K562 (cell line): ENCODE measurements around the gene F2RL2. TPM values are rescaled to one million over a fixed set of nuclear protein-coding genes. Genes with fewer than 3 reads are reported as not detected.

Experiments
- ATAC-seq: fragments of 200-7000 bp; cut with Tn5 transposase; 3 replicates; pipeline ENCODE4 v1.9.1; 2020; ENCODE audit warnings: moderate library complexity
- BruUV-seq: library from RNA; stranded (reverse); fragments of 400-500 nt; replicated peaks from 2 replicates; lab custom pipeline; 2021; lab: Mats Ljungman, UMichigan
- CTCF ChIA-PET: fragments of 300-600 bp; formaldehyde crosslinking; extraction: SDS; loops from one replicate; lab custom pipeline; 2021; ENCODE audit warnings: low intra/inter-chr PET ratio; lab: Yijun Ruan, JAX
- POLR2A ChIA-PET: fragments of 300-600, 350-650 bp; sonication (Branson Sonifier 250); formaldehyde crosslinking; extraction: SDS; loops from one replicate; lab custom pipeline; 2021; ENCODE audit warnings: antibody characterized with exemption, inconsistent platforms; lab: Yijun Ruan, JAX
- DNase-seq, 4 experiments: peaks; one replicate each; pipeline versions ENCODE4 v3.0.0 to v3.0.0-alpha.2; 2011 to 2018; ENCODE audit warnings: low spot score in 3 of 4, mixed read lengths in 3 of 4; ENCODE audit errors: extremely low read depth in 1 of 4
- FAIRE-seq: peaks from 2 replicates; lab custom pipeline; 2011; peaks lifted over from hg19 to GRCh38; lab: Jason Lieb, UNC
- H2AFZ ChIP-seq: 2 replicates; pipeline ENCODE4 v1.6.0; 2011; ENCODE audit warnings: low read depth, low read length, control low read depth, inconsistent platforms
- H3K27ac ChIP-seq: fragments of 200-600 bp; 3 replicates; pipeline ENCODE4 v1.8.0; 2011; ENCODE audit warnings: low read depth, mild to moderate bottlenecking, control low read depth, inconsistent platforms, low read length, moderate library complexity, mixed read lengths; ENCODE audit errors: extremely low read depth
- H3K27me3 ChIP-seq, 2 experiments: fragments of 300-600 bp in 1 of 2; 2 replicates in 1 of 2; 3 replicates in 1 of 2; pipeline versions ENCODE4 v1.6.0 to v1.8.0; 2011; ENCODE audit warnings: inconsistent platforms in 2 of 2, low read length in 2 of 2, mild to moderate bottlenecking in 1 of 2, mixed read lengths in 1 of 2, moderate library complexity in 1 of 2; ENCODE audit not compliant: control insufficient read depth in 2 of 2, insufficient read depth in 2 of 2
- H3K36me3 ChIP-seq: fragments of 300-600 bp; 3 replicates; pipeline ENCODE4 v1.8.0; 2011; ENCODE audit warnings: mild to moderate bottlenecking, low read length, inconsistent platforms; ENCODE audit not compliant: control insufficient read depth, insufficient read depth
- H3K4me1 ChIP-seq, 2 experiments: fragments of 200-600 bp in 1 of 2; replicated peaks in 1 of 2; 2 replicates in 1 of 2; 3 replicates in 1 of 2; pipeline versions ENCODE4 v1.5.1 to v1.8.0; 2011; ENCODE audit warnings: inconsistent platforms in 2 of 2, low read length in 2 of 2, mild to moderate bottlenecking in 1 of 2, mixed read lengths in 1 of 2, moderate library complexity in 1 of 2; ENCODE audit not compliant: control insufficient read depth in 2 of 2, insufficient read depth in 2 of 2
- H3K4me2 ChIP-seq: 2 replicates; pipeline ENCODE4 v1.6.1; 2011; ENCODE audit warnings: low read length, control low read depth, inconsistent platforms, mixed read lengths; ENCODE audit not compliant: insufficient read depth
- H3K4me3 ChIP-seq: fragments of 200-600 bp; sonication (generic), shearing (Covaris generic); 2 replicates; pipeline ENCODE4 v1.5.1; 2016; ENCODE audit warnings: control low read depth, inconsistent platforms
- H3K79me2 ChIP-seq: fragments of 200-600 bp; 3 replicates; pipeline ENCODE4 v1.8.0; 2011; ENCODE audit warnings: low read length, inconsistent platforms; ENCODE audit not compliant: control insufficient read depth, insufficient read depth
- H3K9ac ChIP-seq, 2 experiments: 2 replicates each; pipeline versions ENCODE4 v1.6.0 to v1.6.1; 2011; ENCODE audit warnings: low read depth in 2 of 2, low read length in 2 of 2, control low read depth in 1 of 2, inconsistent platforms in 1 of 2, mild to moderate bottlenecking in 1 of 2, mixed read lengths in 1 of 2; ENCODE audit not compliant: insufficient read depth in 1 of 2
- H3K9me1 ChIP-seq: one replicate; pipeline ENCODE4 v1.6.0; 2011; ENCODE audit warnings: inconsistent platforms, mild to moderate bottlenecking, low read length, moderate library complexity; ENCODE audit not compliant: control insufficient read depth, insufficient read depth
- H3K9me3 ChIP-seq: replicated peaks from 2 replicates; pipeline ENCODE4 v1.5.1; 2011; ENCODE audit warnings: low read depth, low read length, inconsistent platforms; ENCODE audit not compliant: control insufficient read depth, insufficient read depth
- H4K20me1 ChIP-seq: replicated peaks from 2 replicates; pipeline ENCODE4 v1.6.1; 2011; ENCODE audit warnings: low read length, inconsistent platforms, mixed read lengths; ENCODE audit not compliant: control insufficient read depth, insufficient read depth
- BCLAF1 ChIP-seq, 2 experiments: fragments of 450-650 bp in 1 of 2; IDR thresholded peaks; 2 replicates each; pipeline ENCODE4 v1.6.1; 2011 to 2017; ENCODE audit warnings: low read depth in 2 of 2, antibody characterized with exemption in 1 of 2, borderline replicate concordance in 1 of 2, low read length in 1 of 2, mild to moderate bottlenecking in 1 of 2, mixed read lengths in 1 of 2; ENCODE audit not compliant: control insufficient read depth in 1 of 2
- GATA2 ChIP-seq: sonication (generic); formaldehyde crosslinking; IDR thresholded peaks from 2 replicates; pipeline ENCODE4 v1.4.0; 2020; ENCODE audit warnings: mild to moderate bottlenecking, missing genetic modification reagents
- TAF15 ChIP-seq: fragments of 200-400 bp; formaldehyde crosslinking; IDR thresholded peaks from 2 replicates; pipeline ENCODE4 v1.6.1; 2017; ENCODE audit warnings: mild to moderate bottlenecking, low read depth, low read length, moderate library complexity
- ZNF224 ChIP-seq: sonication (generic); formaldehyde crosslinking; IDR thresholded peaks from 2 replicates; pipeline ENCODE4 v1.8.0; 2022; ENCODE audit warnings: mild to moderate bottlenecking, missing genetic modification reagents
- ZNF282 ChIP-seq: sonication (generic); formaldehyde crosslinking; IDR thresholded peaks from 2 replicates; pipeline ENCODE4 v1.8.1; 2023; ENCODE audit warnings: missing genetic modification reagents
- WGBS: fragments of 100-300 bp; shearing (Covaris generic); methylation state at CpG from one replicate; pipeline ENCODE4 v1.1.6; 2016; ENCODE audit warnings: low coverage, mixed read lengths; ENCODE audit not compliant: insufficient coverage; ENCODE audit errors: missing lambda C conversion rate; 5-methylcytosine and 5-hydroxymethylcytosine counted together
- in situ Hi-C: fragments of 300-500 bp; cut with MboI; formaldehyde crosslinking; loops from 4 replicates; pipeline ENCODE4 v1.15.0; 2018; ENCODE audit warnings: inconsistent platforms, mixed read lengths
- intact Hi-C: fragments of 100-400 bp; cut with micrococcal nuclease; formaldehyde crosslinking; loops from 2 replicates; pipeline ENCODE4 v1.14.2; 2022
- polyA plus RNA-seq, 8 experiments: library from polyadenylated mRNA; depleted of rRNA in 4 of 8; stranded (reverse) in 5 of 8; unstranded in 3 of 8; fragments of >200 nt; fragmentation: Nextera tagmentation in 2 of 8; fragmentation: Illumina TruSeq in 1 of 8; extraction: Ambion mirVana in 2 of 8; extraction: Trizol in 1 of 8; gene quantifications; 2 replicates each; pipeline versions ENCODE4 v1.2.1 to v1.2.3, GENCODE V29; 2011 to 2014; ENCODE audit warnings: inconsistent platforms in 1 of 8, missing spikeins in 1 of 8
- total RNA-seq, 7 experiments: library from RNA; depleted of rRNA in 6 of 7; stranded (reverse); fragments of >200 nt in 6 of 7; fragmentation: Illumina TruSeq in 2 of 7; extraction: Trizol in 2 of 7; gene quantifications; 2 replicates each; pipeline versions ENCODE4 v1.2.1 to v1.2.3, GENCODE V29; 2011 to 2021; ENCODE audit warnings: low replicate concordance in 1 of 7

Gene F2RL2
- total and polyA plus RNA-seq, 9 of the 15 experiments (the other 6 are each of a cell fraction or from before 2014, with no cell fraction given), result 0.03 to 0.12 (median 0.06) TPM; not detected in 3

- FAIRE-seq, result no peak
- intact Hi-C loops, result no loop called here
- 70% methylated on average over 5 of the region's 5 CpGs for WGBS
- ATAC-seq, result no peak
- Histone ChIP-seq H3K4me2 (no peak overlapping the region), H3K9me3 (no peaks in the 10 kb centered on the region), H3K4me1 (peaks cover 0 to 16% of the 10 kb centered on the region in 2 experiments; a peak in 3 of 5 replicates), H3K27ac (no peak overlapping the region), H3K9me1 (no peaks in the 10 kb centered on the region), H2AFZ (no peak overlapping the region), H4K20me1 (no peaks in the 10 kb centered on the region), H3K36me3 (no peaks in the 10 kb centered on the region), H3K27me3 (no peaks in the 10 kb centered on the region), H3K9ac (no peak overlapping the region), H3K79me2 (no peaks in the 10 kb centered on the region), H3K4me3 (no peak overlapping the region)
- ChIA-PET POLR2A (interaction anchor here (0.6 kb wide), 2 partner anchors 15 to 16 kb away, joined by 3 read pairs; no protein-coding TSS in a partner anchor), CTCF (no interaction called here)
- BruUV-seq, result no TSS peak
- no peak for DNase-seq
- in situ Hi-C loops, result no loop called here
- no peak for TF ChIP-seq GATA2 (CRISPR knock-in tag)
- TF ChIP-seq BCLAF1 (IDR thresholded peaks at IDR 0.05; ENCODE audit: borderline replicate concordance in 1 of 2, control insufficient read depth in 1 of 2, low read depth in 2 of 2, low read length in 1 of 2), result no peak
- TF ChIP-seq TAF15, result no peak
- no peak for TF ChIP-seq ZNF224
- TF ChIP-seq ZNF282, result no peak
These were observed 1.1 kb downstream of the F2RL2 start for GRCh38 chr5:76622076-76622475.
